Measurements from ENCODE around the gene CAPN15.

Gene CAPN15

DNA sequence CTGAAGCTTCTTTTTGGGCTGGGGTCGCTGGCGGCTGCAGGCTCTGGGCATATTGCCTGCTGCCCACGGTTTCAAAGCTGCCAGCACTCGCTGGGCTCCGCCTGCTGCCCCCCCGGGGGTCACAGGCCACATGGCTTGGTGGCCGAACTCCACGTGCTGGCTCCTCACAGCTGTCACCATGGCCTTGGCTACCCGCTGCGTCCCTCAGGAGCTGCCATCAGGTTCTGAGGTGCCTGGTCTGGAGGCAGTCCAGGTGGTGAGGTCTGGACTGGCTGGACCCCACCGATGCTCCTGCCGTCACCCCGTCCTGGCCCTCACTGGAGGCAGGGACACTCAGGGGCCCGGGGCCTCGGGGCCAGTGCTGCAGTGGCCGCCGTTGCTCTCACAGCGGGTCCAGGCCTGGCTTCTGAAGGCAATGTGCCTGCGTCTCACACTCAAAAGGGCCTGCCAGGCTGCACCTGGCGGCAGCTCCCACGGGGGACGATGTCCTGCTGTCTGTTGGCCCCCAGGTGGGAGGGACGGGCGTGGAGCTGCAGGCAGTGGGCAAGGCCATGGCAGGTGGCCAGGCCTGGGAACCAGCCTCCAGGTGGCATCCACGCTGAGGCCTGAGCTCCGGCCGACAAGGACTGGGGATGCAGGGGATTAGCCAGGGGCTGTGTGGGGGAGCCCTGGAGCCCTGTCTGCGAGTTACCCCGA lies 13.3 kb downstream of the CAPN15 start:
- in situ Hi-C loops (cut with MboI; ENCODE audit: low sequenced_read_pairs): no loop called here

DNA sequence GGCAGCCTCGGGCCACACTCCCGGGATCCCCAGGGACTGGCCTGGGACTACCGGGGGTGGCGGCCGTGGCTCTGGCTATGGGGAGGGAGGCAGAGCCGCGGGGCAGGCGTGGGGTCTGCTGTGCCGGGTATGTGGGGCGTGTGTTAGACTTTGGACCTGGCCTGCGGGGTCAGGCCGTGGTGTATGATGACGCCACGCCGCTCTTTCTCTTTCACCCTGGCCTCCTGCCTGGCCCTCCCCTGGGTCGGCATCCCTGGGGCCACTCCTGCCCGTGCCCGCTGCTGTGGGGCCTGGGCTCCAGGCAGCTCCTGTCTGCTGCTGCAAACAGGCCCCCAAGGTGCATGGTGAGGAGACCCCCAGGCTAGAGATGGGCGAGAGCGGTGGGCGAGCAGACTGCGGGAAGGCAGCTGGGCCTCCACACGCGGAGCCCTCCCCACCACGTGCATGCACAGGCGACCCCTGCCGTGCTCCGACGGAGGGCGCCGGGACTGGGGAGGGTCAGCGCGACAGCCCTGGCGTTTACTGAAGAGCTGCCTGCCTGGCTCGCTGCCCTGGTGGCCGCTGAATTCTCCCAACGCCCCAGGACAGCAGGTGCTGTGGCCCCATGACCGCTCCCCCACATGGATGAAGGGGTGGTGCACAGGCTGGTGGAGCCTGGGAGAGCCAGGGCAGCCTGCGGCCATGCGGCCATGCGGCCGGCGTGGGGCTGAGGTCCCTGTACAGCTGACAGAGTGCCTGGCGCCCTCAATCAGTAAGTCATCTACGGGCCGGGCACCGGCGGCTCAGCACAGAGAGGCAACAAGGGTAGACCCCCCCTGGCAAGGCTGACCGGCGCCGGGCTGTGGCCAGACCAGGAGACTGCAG lies 16.0 kb downstream of the CAPN15 start:
- in situ Hi-C loops (cut with MboI; ENCODE audit: low sequenced_read_pairs): no loop called here

DNA sequence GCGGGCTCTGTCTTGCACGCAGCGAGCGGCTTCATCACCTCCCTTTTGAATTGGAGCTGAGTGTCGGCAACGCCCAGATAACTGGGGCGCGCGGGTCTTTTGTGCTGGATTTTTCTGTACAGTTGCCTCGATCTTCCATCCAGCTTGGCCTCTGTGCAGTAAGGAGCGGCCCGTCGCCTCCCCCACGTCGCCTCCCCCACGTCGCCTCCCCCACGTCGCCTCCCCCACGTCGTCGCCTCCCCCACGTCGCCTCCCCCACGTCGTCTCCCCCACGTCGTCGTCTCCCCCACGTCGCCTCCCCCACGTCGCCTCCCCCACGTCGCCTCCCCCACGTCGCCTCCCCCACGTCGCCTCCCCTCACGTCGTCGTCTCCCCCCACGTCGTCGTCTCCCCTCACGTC lies 17.0 kb downstream of the CAPN15 start:
- in situ Hi-C loops (cut with MboI; ENCODE audit: low sequenced_read_pairs): no loop called here

DNA sequence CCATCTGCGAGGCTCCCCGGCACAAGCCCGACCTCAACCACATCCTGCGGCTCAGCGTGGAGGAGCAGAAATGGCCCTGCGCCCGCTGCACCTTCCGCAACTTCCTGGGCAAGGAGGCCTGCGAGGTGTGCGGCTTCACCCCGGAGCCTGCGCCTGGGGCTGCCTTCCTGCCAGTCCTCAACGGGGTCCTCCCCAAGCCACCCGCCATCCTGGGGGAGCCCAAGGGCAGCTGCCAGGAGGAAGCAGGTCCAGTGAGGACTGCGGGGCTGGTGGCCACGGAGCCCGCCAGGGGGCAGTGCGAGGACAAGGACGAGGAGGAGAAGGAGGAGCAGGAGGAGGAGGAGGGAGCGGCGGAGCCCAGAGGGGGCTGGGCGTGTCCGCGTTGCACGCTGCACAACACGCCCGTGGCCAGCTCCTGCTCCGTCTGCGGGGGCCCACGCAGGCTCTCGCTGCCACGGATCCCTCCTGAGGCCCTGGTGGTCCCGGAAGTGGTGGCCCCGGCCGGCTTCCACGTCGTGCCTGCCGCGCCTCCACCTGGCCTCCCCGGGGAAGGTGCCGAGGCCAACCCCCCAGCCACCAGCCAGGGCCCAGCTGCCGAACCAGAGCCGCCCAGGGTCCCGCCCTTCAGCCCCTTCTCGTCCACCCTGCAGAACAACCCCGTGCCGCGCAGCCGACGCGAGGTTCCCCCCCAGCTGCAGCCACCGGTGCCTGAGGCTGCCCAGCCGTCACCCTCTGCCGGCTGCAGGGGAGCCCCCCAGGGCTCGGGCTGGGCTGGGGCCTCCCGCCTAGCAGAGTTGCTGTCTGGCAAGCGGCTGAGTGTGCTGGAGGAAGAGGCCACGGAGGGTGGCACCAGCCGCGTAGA lies 19.6 kb downstream of the CAPN15 start:
- in situ Hi-C loops (cut with MboI; ENCODE audit: low sequenced_read_pairs): no loop called here

DNA sequence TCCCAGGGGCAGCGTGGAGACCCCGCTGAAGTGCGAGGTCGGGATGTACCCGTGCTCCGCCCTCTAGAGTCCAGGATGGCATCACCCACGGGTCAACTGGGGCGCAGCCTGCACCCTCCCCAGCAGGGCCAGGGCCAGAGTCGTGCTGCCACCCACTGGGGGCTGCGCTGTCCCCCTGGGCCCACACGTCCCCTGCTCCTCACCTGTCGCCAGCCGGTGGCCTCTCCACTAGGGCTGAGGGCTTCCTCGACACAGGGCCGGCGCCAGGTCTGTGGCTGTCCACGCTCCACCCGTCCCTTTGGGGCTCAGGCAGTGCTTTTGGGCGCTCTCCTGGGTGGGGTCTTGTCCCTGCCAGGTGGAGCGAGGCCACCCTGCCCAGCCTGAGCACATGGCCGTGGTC lies 21.1 kb downstream of the CAPN15 start:
- in situ Hi-C loops (cut with MboI; ENCODE audit: low sequenced_read_pairs): no loop called here

DNA sequence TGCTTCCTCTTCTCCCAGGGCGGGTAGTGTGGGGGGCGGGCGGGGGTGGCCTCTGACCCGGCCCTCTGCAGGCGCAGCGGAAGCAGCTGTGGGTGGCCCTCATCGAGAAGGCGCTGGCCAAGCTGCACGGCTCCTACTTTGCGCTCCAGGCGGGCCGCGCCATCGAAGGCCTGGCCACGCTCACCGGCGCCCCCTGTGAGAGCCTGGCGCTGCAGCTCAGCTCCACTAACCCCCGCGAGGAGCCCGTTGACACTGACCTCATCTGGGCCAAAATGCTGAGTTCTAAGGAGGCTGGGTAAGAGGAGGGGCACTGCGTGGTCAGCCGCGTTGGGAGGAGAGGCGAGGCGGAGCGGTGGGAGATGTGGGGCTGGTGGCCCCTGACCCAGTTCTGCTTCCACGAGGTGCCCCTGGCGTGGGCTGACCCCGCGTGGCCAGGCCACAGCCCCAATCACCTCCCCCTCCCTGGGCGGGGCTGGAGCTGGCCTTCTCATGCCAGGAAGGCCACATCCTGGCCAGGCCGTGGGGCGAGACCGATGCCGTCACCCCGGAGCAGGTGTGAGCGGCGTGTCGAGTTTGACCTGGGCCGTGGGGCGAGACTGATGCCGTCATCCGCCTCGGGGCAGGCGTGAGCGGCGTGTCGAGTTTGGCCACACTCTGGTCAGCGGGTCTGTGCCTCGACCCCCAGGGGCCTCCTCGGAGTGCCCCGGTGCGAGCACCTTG lies 22.2 kb downstream of the CAPN15 start:
- in situ Hi-C loops (cut with MboI; ENCODE audit: low sequenced_read_pairs): no loop called here

DNA sequence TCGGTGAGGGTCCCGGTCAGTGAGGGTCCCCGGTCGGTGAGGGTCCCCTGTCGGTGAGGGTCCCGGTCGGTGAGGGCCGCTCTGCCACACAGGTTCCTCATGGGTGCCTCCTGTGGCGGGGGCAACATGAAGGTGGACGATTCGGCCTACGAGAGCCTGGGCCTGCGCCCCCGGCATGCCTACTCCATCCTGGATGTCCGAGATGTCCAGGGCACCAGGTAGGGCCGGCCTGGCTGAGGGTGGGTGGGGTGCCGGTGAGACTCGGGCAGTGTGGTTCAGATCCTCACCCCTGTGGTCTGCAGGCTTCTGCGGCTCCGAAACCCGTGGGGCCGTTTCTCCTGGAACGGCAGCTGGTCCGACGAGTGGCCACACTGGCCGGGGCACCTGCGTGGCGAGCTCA lies 23.7 kb downstream of the CAPN15 start:
- in situ Hi-C loops (cut with MboI; ENCODE audit: low sequenced_read_pairs): no loop called here

DNA sequence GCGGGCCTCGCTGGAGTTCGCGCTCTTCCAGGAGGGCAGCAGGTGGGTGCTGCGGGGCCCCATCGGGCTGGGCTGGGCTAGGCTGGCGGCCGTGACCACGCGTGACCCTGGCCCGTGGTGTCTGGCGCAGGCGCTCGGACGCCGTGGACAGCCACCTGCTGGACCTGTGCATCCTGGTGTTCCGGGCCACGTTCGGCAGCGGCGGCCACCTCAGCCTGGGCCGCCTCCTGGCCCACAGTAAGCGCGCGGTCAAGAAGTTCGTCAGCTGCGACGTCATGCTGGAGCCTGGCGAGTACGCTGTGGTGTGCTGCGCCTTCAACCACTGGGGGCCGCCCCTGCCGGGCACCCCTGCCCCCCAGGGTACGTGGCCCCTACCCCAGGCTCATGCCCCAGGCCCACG lies 24.7 kb downstream of the CAPN15 start:
- in situ Hi-C loops (cut with MboI; ENCODE audit: low sequenced_read_pairs): no loop called here

DNA sequence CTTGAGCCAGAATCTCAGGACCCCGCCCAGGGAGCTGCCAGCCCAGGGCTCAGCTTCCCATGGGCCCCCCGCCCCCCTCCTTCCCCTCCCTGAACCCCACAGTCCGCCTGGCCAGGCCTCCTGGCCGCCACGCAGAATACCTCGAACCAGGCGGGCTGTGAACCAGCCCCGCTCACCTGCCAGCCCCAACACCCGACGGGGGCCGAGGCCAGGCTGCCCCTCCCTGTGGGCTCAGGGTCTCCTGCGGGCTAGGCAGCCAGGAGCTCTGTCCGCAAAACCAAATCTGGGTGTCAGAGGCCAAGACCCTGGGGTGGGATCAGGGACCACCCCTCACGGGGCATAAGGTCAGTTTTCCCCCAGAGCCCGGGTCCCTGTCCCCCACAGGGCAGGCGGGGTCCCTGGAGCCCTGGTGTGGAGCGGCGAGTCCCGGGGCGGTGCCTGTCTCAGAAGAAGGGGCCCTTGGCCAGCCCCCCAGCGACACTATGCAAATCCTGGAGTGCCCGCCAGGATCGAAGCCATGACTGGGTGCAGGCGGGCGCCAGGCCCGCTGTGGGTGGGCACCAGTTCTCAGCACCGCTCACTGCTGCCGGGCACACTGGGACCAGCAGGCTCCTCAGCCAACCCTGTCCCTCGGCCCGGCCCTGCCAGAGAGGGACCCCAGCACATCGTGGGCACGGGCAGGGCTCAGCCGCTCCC lies 26.2 kb downstream of the CAPN15 start:
- in situ Hi-C loops (cut with MboI; ENCODE audit: low sequenced_read_pairs): no loop called here

DNA sequence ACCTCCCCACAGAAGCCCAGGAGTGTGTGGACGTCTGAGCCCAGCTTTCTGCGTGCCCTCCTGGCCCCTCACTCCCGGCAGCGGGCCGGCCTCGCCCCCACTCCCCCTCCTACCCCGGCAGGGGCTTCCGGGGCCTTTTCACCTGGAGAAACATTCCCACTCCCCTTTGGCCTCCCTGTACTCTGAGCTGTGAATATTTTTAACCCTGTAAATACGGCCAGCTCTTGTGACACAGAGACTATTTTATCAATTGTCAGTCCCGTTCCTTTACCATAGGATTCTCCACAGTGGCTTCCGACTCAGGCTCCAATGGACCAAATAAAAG lies 26.7 kb downstream of the CAPN15 start:
- in situ Hi-C loops (cut with MboI; ENCODE audit: low sequenced_read_pairs): no loop called here

DNA sequence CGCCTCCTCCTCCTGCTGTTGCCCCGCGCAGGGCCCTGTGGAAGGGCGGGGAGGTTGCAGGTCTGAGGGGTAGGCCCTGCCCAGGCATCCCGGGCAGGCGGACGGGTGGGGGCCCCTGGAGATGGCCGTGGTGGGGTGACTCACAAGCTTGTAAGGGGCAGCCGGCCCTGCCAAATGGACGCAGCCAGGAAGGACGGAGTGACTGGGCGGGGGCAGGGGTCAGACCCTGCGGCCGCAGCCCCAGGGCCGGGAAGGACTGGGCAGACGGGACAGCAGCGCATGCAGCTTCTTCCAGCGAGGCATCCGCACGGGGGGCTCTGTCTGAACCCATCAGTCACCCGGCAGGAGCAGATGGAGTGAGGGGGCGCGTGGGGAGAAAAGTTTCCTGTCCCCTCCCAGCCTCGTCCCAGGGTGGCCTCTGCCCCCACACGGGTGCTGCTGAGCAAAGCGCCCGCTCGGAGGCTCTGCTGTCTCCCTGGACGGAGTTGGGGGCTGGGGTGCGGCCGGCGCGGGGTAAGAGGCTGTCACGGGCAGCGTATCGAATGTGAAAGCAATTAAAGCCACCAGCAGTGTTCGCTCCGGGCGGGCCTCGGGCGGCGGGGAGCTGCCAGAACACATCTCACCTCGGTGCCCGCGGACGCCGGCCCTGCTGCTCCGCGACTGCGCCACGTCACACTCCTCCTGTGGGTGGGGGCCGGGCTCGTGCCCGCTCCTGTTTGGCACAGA lies 27.3 kb downstream of the CAPN15 start:
- in situ Hi-C loops (cut with MboI; ENCODE audit: low sequenced_read_pairs): no loop called here

DNA sequence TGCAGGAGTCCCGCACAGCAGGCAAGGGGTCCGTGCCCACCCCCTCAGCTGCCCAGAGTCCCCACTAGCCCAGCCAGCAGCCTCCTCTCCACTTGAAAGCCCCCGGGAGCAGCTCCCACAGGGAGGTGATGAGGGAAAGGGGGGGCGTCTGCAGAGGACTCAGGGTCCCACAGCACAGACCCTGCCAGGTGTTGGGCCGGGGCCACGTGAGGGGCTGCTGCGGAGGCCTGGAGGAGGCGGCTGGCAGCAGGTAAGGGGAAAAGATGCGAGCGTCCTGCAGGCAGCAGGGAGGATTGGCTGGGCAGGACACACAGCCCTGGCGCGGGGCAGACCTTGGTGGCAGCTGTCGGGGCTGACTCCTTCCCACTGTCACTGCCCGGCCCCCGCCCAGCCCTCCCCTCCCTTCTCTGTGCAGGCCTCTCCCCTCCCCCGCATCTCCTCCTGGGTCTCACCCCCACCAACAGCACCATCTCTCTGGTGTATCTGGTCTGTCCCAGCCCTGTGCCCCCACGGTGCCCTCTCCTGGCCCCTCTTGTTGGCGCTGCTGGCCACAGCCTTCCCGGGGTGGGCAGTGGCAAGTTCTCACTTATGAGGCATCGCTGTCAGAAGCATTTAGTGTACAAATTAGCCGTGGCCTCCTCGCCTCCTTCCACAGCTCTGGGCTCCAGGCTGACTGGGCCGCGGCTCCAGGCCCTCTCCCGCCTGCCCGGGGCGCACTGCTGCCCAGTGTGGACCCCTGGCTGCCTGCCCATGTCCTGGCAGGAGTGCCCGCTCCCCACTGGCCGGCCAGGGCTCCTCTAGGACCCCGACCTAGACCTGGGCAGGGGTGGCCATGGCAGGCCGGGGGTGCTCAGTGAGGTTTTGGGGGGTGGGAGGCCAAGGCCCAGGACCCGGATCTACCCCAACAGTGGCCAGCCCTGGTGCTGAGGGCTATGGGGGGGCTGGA lies 28.3 kb downstream of the CAPN15 start:
- in situ Hi-C loops (cut with MboI; ENCODE audit: low sequenced_read_pairs): no loop called here

DNA sequence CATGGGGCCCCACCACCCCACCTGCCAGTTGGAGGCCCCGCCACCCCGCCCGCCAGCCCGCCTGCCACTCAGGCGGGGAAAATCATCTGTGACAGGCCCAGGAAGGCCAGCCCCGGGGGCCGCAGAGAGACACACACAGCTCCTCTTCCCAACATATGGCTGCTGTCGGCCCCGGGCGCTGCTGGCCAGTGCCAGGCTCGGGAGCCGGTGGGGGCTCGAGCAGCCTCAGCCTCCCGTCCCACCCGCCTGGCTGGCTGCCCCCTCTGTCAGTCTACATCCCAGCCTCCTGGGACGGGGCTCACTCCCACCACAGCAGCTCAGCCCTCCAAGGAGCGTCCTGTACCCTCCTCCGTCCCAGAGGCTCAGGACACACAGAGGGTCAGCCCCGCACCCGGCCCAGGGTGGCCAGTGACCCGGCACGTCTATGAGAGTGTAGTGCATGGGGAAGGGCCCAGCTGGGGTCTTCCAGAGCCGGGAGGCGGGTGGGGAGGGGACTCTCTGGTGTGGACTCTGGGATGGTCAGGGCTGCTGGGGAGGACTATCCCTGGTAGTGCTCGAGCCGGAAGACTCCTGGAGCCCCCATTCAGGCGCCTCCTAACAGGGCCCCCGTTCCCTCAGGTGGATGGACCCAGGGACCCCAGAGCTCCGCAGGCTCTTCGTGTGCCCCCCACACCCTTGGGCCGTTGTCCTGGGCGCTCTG lies 29.1 kb downstream of the CAPN15 start:
- in situ Hi-C loops (cut with MboI; ENCODE audit: low sequenced_read_pairs): no loop called here

DNA sequence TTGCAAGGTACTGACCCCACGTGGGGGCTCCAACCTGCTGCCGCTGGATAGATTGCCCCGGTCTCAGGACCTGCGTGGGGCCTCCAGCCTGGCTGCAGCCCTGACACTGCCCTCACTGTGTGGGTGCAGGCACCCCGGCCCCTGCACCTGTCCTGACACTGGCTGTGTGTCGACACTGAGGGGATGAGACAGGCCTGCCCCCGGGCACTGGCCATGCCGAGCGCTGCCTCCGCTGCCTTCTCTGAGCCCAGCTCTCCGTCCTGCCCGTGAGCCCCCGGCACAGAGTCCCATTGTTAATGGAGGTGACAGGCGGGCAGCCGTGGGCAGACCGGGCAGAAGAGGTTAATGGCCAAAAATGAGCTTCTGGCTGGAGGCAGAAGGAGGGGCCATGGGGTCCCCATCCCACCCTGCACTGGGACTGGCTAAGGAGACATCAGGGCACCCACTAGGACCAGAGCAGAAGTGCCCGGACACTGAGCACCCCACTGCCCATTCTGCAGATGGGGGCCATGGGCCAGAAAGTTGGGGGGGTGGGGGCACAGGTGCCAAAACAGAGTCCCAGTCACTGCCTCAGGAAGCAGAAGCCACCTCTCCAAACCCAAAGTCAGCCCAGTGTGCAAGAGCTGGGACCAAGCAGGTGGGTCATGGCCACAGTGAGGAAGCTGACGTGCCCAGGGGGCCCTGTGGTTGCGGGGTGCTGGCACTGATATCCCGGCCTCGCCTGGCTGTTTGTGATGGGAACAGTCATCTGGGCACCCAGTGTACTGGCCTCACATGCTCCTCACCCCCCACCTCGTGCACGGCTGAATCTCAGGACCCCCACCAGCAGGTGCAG lies 30.2 kb downstream of the CAPN15 start:
- in situ Hi-C loops (cut with MboI; ENCODE audit: low sequenced_read_pairs): no loop called here

DNA sequence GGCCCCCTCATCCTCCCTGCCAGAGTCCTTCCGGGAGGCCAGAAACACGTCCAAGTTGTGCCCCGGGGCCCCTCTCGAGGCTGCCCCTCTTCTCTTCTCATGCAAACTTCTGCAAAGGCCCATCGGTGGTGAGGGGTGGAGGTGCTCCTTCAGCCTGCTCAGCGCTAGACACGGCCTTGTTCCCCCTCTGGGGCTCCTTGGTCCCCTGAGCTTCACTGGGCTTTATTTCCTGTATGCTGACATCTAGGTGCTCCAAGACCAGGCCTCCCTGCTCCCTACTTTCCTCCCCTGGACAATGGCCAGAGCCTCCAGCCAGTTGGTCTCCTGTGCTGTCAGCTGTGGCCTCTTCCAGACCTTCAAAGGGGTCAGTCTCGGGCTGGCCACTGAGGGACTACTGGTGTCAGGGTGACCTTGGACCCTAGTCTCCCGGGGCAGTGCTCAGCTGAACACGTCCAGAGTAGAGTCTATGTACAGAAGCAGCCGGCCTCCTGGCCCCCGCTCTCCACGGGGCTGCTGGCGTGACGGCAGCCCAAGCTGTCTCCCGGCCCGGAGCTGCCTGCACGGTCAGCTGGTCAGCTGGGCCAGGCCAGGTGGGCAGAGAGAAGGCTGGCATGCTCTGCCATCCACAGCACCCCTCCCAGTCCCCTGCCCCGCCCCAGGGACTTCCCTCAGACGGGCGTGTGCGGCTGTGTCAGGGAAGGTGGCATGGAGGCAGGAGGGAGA lies 30.9 kb downstream of the CAPN15 start:
- in situ Hi-C loops (cut with MboI; ENCODE audit: low sequenced_read_pairs): no loop called here

DNA sequence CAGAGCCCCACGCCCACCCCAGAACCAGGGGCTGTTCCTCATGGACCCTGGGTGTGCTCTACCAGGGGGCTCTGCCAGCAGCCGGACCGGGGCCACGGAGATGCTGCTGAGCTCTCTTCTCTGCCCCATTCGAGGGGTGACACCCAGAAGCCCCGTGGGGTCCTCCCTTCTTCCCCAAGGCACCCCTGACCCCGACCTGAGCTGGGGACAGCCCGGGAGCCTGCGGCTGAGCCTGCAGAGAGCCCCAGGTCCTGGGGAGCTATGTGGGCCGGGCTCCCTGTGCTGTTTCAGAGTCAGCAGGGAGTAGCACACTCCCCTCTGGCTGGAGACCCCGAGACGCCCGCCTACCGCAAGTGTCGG lies 31.5 kb downstream of the CAPN15 start:
- in situ Hi-C loops (cut with MboI; ENCODE audit: low sequenced_read_pairs): no loop called here

All from hTERT RPE-1 (cell line).